Liver (tissue), 9 donors: ENCODE measurements around the gene ACSF2. TPM values are rescaled to one million over a fixed set of nuclear protein-coding genes. Genes with fewer than 3 reads are reported as not detected.
"Not testable (repeated sequence)": the region's sequence is repeated elsewhere in the genome, so short reads cannot be mapped to it uniquely, and the experiment has no call there.

Experiments
- DNase-seq: peaks from one replicate; pipeline ENCODE4 v3.0.0-alpha.2; 2017; ENCODE audit warnings: low spot score
- H3K27ac ChIP-seq, 2 donors: one replicate each; pipeline ENCODE4 v1.7.0; 2013; ENCODE audit warnings: inconsistent platforms in 2 of 2, low read length in 2 of 2, control low read depth in 1 of 2, low read depth in 1 of 2, mild to moderate bottlenecking in 1 of 2
- H3K27me3 ChIP-seq, 4 donors: one replicate each; pipeline versions ENCODE4 v1.6.1 to v1.7.0; 2013; ENCODE audit warnings: low read length in 3 of 4, inconsistent platforms in 1 of 4, mild to moderate bottlenecking in 1 of 4, moderate library complexity in 1 of 4; ENCODE audit not compliant: control insufficient read depth in 4 of 4, insufficient read depth in 4 of 4
- H3K36me3 ChIP-seq, 4 donors: one replicate each; pipeline versions ENCODE4 v1.6.1 to v1.7.0; 2013; ENCODE audit warnings: low read length in 3 of 4, mild to moderate bottlenecking in 3 of 4, low read depth in 1 of 4, moderate library complexity in 1 of 4; ENCODE audit not compliant: control insufficient read depth in 4 of 4, insufficient read depth in 3 of 4
- H3K4me1 ChIP-seq, 4 donors: one replicate each; pipeline versions ENCODE4 v1.6.1 to v1.7.0; 2013; ENCODE audit warnings: low read length in 3 of 4, mild to moderate bottlenecking in 3 of 4, moderate library complexity in 1 of 4; ENCODE audit not compliant: control insufficient read depth in 4 of 4, insufficient read depth in 4 of 4
- H3K4me3 ChIP-seq, 3 donors: one replicate each; pipeline versions ENCODE4 v1.6.1 to v1.7.0; 2013; ENCODE audit warnings: low read length in 3 of 3, control low read depth in 1 of 3, low read depth in 1 of 3, mild to moderate bottlenecking in 1 of 3
- H3K9ac ChIP-seq, 2 donors: one replicate each; pipeline ENCODE4 v1.7.0; 2013; ENCODE audit warnings: low read length in 2 of 2, mild to moderate bottlenecking in 2 of 2, moderate library complexity in 2 of 2, control low read depth in 1 of 2, low read depth in 1 of 2
- H3K9me3 ChIP-seq, 4 donors: one replicate each; pipeline versions ENCODE4 v1.6.1 to v1.7.0; 2013; ENCODE audit warnings: low read length in 3 of 4; ENCODE audit not compliant: control insufficient read depth in 4 of 4
- EGR1 ChIP-seq, 2 donors: IDR thresholded peaks; 2 replicates each; pipeline ENCODE4 v1.6.1; 2016 to 2018; ENCODE audit warnings: antibody characterized with exemption in 2 of 2, low read depth in 2 of 2
- FOXA1 ChIP-seq: IDR thresholded peaks from 2 replicates; pipeline ENCODE4 v1.6.1; 2016; ENCODE audit warnings: antibody characterized with exemption
- FOXA2 ChIP-seq: IDR thresholded peaks from 2 replicates; pipeline ENCODE4 v1.6.1; 2016; ENCODE audit warnings: antibody characterized with exemption
- GABPA ChIP-seq, 2 donors: IDR thresholded peaks in 1 of 2; conservative IDR thresholded peaks in 1 of 2; 2 replicates each; pipeline ENCODE4 v1.6.1; 2016; ENCODE audit warnings: antibody characterized with exemption in 2 of 2, mild to moderate bottlenecking in 1 of 2, moderate library complexity in 1 of 2
- HNF4A ChIP-seq, 2 donors: conservative IDR thresholded peaks; 2 replicates each; pipeline ENCODE4 v1.6.1; 2016; ENCODE audit warnings: antibody characterized with exemption in 2 of 2, mild to moderate bottlenecking in 2 of 2
- HNF4G ChIP-seq: IDR thresholded peaks from 2 replicates; pipeline ENCODE4 v1.6.1; 2016; ENCODE audit warnings: antibody characterized with exemption
- JUND ChIP-seq, 2 donors: IDR thresholded peaks; 2 replicates each; pipeline ENCODE4 v1.6.1; 2016; ENCODE audit warnings: antibody characterized with exemption in 2 of 2
- MAX ChIP-seq: IDR thresholded peaks from 2 replicates; pipeline ENCODE4 v1.6.1; 2016; ENCODE audit warnings: antibody characterized with exemption
- NR2F2 ChIP-seq: IDR thresholded peaks from 2 replicates; pipeline ENCODE4 v1.6.1; 2016; ENCODE audit warnings: antibody characterized with exemption
- RAD21 ChIP-seq, 2 donors: IDR thresholded peaks; 2 replicates each; pipeline ENCODE4 v1.6.1; 2016; ENCODE audit warnings: antibody characterized with exemption in 2 of 2, mild to moderate bottlenecking in 2 of 2
- RXRA ChIP-seq, 2 donors: IDR thresholded peaks; 2 replicates each; pipeline ENCODE4 v1.6.1; 2017 to 2018; ENCODE audit warnings: antibody characterized with exemption in 2 of 2, mild to moderate bottlenecking in 1 of 2
- TAF1 ChIP-seq: conservative IDR thresholded peaks from 2 replicates; pipeline ENCODE4 v1.6.1; 2016; ENCODE audit warnings: antibody characterized with exemption, mild to moderate bottlenecking
- ZBTB33 ChIP-seq: IDR thresholded peaks from 2 replicates; pipeline ENCODE4 v1.6.1; 2016; ENCODE audit warnings: antibody characterized with exemption
- WGBS: extraction: QIAGEN DNeasy Blood & Tissue Kit; methylation state at CpG from one replicate; pipeline ENCODE4 v1.1.7; 2013; 5-methylcytosine and 5-hydroxymethylcytosine counted together
- polyA plus RNA-seq, 2 donors: library from polyadenylated mRNA; stranded (reverse) in 1 of 2; unstranded in 1 of 2; fragments of 200-250 nt in 1 of 2; fragments of >200 nt in 1 of 2; fragmentation: Nextera tagmentation in 1 of 2; extraction: Ambion mirVana in 1 of 2; gene quantifications; one replicate each; pipeline versions ENCODE4 v1.2.1 to v1.2.3, GENCODE V29; 2013 to 2015
- total RNA-seq, 2 donors: library from RNA; depleted of rRNA; stranded (reverse); fragments of >200 nt; gene quantifications; one replicate each; pipeline ENCODE4 v1.2.3, GENCODE V29; 2014
- TF ChIP-seq, protein P1 (sequence below): IDR thresholded peaks from 2 replicates; pipeline ENCODE4 v1.6.1; 2016; ENCODE audit warnings: antibody characterized with exemption, mild to moderate bottlenecking
- donor health status: healthy.
- donor health status: healthy.
- donor health status: healthy.
- donor health status: healthy.
- donor health status: healthy.

Gene ACSF2
- total and polyA plus RNA-seq, 4 donors, result 18.9 to 34.3 (median 21.1) TPM

DNA sequence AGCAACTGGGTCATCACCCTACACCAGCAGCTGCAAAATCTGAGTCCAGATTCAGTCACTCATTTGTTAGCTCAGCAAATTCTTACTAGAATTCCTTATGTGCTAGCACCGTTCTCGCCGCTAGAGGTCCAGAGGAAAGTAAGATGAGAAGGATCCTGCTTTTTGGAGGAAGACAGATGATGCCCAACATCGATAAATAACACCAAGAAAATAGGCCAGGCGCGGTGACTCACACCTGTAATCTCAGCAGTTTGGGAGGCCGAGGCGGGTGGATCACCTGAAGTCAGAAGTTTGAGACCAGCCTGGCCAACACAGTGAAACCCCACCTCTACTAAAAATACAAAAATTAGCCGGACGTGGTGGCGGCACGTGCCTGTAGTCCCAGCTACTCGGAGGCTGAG is 46.7 kb downstream of the ACSF2 start:
- not testable (repeated sequence) for H3K27ac ChIP-seq, H3K36me3 ChIP-seq, H3K27me3 ChIP-seq, H3K9me3 ChIP-seq, DNase-seq, H3K9ac ChIP-seq, H3K4me3 ChIP-seq
- 96% methylated on average over 13 of the region's 13 CpGs for WGBS
- peaks cover 20 to 77% (median 54%) of the 10 kb centered on the region in 4 donors for H3K4me1 ChIP-seq

- H3K27me3 ChIP-seq, result no peaks in the 10 kb centered on the region
- no peak for TF ChIP-seq RAD21 (IDR thresholded peaks at IDR 0.05)
- TF ChIP-seq RXRA (IDR thresholded peaks at IDR 0.05), result no peak
- TF ChIP-seq HNF4A (conservative IDR thresholded peaks at IDR 0.05), result no peak
- no peak for TF ChIP-seq FOXA2
- TF ChIP-seq HNF4G, result no peak
- TF ChIP-seq EGR1 (IDR thresholded peaks at IDR 0.05; ENCODE audit: low read depth in 2 of 2), result no peak
- no peak for TF ChIP-seq MAX
- no peak for TF ChIP-seq GABPA (IDR thresholded peaks at IDR 0.05 in 1 of 2, conservative IDR thresholded peaks at IDR 0.05 in 1 of 2)
- TF ChIP-seq, protein P1, sequence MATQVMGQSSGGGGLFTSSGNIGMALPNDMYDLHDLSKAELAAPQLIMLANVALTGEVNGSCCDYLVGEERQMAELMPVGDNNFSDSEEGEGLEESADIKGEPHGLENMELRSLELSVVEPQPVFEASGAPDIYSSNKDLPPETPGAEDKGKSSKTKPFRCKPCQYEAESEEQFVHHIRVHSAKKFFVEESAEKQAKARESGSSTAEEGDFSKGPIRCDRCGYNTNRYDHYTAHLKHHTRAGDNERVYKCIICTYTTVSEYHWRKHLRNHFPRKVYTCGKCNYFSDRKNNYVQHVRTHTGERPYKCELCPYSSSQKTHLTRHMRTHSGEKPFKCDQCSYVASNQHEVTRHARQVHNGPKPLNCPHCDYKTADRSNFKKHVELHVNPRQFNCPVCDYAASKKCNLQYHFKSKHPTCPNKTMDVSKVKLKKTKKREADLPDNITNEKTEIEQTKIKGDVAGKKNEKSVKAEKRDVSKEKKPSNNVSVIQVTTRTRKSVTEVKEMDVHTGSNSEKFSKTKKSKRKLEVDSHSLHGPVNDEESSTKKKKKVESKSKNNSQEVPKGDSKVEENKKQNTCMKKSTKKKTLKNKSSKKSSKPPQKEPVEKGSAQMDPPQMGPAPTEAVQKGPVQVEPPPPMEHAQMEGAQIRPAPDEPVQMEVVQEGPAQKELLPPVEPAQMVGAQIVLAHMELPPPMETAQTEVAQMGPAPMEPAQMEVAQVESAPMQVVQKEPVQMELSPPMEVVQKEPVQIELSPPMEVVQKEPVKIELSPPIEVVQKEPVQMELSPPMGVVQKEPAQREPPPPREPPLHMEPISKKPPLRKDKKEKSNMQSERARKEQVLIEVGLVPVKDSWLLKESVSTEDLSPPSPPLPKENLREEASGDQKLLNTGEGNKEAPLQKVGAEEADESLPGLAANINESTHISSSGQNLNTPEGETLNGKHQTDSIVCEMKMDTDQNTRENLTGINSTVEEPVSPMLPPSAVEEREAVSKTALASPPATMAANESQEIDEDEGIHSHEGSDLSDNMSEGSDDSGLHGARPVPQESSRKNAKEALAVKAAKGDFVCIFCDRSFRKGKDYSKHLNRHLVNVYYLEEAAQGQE, result no peak
- TF ChIP-seq JUND (IDR thresholded peaks at IDR 0.05), result no peak
- TF ChIP-seq ZBTB33, result no peak
- TF ChIP-seq NR2F2, result no peak
- TF ChIP-seq FOXA1, result no peak
- TF ChIP-seq TAF1, result no peak
- no peak overlapping the region for H3K27ac ChIP-seq
- H3K9me3 ChIP-seq, result no peaks in the 10 kb centered on the region
- DNase-seq, result no peak
- peaks cover 12 to 74% (median 54%) of the 10 kb centered on the region in 4 donors for H3K4me1 ChIP-seq
- WGBS, result 87% methylated on average over 11 of the region's 11 CpGs
- peaks cover 0 to 6% (median 2%) of the 10 kb centered on the region in 4 donors for H3K36me3 ChIP-seq
- H3K4me3 ChIP-seq, result no peak overlapping the region
- H3K9ac ChIP-seq, result no peak overlapping the region
These were observed 47.9 kb downstream of the ACSF2 start for GRCh38 chr17:50473901-50474300.

DNA sequence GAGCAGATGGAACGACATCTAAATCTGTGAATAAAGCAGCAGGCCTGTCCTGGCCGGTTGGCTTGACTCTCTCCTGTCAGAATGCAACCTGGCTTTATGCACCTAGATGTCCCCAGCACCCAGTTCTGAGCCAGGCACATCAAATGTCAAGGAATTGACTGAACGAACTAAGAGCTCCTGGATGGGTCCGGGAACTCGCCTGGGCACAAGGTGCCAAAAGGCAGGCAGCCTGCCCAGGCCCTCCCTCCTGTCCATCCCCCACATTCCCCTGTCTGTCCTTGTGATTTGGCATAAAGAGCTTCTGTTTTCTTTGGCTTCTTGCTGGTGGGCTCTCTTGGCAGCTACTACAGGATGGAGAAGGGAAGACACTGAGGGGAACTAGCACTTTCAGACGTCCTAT is 48.5 kb downstream of the ACSF2 start:
- TF ChIP-seq HNF4A (conservative IDR thresholded peaks at IDR 0.05), result peak in 1 of 2 donors; percentile 28
- TF ChIP-seq RXRA (IDR thresholded peaks at IDR 0.05), result peak in 1 of 2 donors; percentile 28
- no peak for TF ChIP-seq GABPA (IDR thresholded peaks at IDR 0.05 in 1 of 2, conservative IDR thresholded peaks at IDR 0.05 in 1 of 2)
- Histone ChIP-seq H3K27ac (peak overlapping the region in 1 of 2 donors; percentile 5), H3K9ac (no peak overlapping the region), H3K4me1 (peaks cover 9 to 79% (median 55%) of the 10 kb centered on the region in 4 donors), H3K36me3 (peaks cover 0 to 6% (median 2%) of the 10 kb centered on the region in 4 donors), H3K4me3 (no peak overlapping the region), H3K9me3 (no peaks in the 10 kb centered on the region), H3K27me3 (no peaks in the 10 kb centered on the region)
- DNase-seq, result no peak
- WGBS, result 38% methylated on average over 6 of the region's 6 CpGs
